CD4-positive, alpha-beta T cell treated with Interleukin-6 at 100 ng/mL for 8 hours (primary cell): ENCODE data around the gene NRP1.

Experiments
- DNase-seq: peaks from one replicate; pipeline ENCODE4 v3.0.0-alpha.2; 2020; ENCODE audit warnings: mixed read lengths, low spot score

The NRP1 gene

DNA sequence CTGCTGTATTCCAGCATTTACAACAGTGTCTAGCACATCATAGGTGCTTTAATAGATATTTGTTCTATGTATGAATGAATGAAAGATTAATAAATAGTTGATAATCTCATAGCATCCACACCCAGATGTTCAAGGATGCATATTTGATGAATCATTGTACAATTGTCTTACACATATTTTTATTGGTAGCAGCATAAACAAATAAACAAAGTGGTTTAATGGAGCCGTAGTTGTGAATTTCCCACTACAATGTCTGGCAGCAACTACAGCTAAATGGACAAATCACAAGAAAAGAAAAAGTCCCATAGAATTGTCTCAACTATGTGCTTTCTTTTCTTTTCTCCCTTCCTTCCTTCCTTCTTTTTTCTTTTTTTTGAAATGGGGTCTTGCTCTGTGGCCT lies 150.8 kb downstream of the NRP1 start:
- DNase-seq, result no peak

- no peak for DNase-seq
Observed at GRCh38 chr10:33180921-33181320, 153.5 kb downstream of the NRP1 start.

- no peak for DNase-seq
Observed at GRCh38 chr10:33180390-33180789, 154.1 kb downstream of the NRP1 start.

DNA sequence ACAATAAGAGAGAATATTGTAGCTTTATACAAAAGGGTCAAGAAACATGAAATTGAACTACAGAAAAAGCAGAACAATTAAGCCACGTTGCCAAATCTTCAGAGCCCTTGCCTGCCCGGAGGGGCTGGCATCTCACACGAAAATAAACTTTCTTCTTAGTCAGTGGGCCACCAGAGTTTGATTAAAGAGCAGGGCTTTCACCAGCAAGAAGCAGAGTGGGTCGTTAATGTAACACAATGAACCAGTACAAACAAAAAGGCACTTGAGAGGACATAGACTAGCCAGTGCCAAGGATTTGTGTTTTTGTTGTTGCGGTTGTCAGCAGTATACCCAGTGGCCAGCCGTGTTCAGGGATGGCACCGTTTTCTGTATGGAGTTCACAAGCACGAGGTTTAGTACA lies 155.4 kb downstream of the NRP1 start:
- no peak for DNase-seq

- no peak for DNase-seq
Observed at GRCh38 chr10:33178026-33178755, 156.3 kb downstream of the NRP1 start.

DNA sequence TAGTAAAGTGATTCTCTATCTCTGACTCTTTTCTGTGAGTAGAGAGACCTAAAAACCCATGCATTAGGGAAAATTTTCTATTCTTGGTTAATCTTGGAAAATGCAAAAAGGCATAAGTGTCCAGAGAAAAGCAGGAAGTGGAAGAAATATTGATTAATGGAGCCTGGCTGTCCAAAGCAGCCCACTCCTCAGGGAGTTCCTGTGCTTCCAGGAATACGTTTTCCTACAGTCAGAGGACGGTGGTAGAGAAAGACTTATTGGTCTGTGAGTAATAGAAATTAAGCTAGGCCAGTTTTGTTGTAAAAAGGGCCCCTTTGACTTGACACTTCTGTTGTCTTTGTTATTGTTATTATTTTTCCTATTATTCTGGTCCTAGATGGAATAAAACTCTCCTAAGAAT lies 157.8 kb downstream of the NRP1 start:
- DNase-seq, result no peak

DNA sequence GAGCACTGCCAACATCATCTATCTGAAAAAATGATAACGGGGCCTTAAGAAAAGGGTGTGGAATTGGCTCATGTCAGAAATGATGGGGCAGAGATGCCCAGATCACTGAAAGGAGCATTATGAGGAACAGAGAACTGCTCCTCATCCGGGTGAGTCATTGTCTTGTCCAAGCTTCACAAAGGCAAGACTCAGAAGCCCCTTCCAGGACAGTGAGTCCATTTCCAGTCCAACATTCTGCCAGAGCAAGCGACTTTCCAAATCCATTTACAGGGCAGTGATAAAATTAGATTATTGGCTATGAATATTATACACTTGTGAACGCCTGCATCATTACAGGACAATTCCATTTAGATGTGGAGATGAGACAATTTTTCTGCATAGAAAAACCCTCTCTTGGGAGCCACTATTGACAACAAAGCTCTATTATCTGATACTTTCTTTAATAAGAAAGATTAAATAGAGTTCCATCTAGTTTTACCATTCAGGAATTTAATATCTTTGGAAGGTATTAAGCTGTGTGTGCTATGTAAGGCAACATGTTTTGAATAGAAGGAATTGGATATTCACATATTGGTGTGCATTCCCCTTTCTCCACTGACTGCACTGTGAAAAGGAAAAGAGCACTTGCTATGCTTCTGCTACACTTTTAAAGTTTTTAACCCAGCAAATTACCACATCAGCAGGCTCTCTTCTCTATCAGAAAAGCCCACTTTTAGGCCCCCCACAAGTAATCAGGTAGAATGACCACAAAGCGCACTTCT lies 159.6 kb downstream of the NRP1 start:
- no peak for DNase-seq

DNA sequence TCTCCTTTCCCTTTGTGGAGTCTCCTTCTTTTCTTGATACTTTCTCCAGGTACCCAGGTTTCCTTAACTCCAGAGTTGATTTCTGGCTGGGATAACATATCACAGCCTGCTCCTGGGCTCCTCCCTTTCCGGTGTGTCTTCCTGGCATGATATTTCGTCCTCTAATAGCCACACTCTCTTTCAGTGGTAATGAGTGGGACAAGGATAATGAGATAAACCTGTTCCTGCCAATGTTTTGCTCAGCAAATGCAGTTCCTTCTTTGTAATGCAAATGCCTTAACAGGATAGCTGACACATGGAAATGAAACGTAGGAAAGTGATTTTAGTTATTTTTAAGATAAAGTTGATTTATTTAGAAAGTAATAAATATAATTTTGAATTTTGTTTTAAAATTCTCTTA lies 168.6 kb downstream of the NRP1 start:
- DNase-seq, result no peak

DNA sequence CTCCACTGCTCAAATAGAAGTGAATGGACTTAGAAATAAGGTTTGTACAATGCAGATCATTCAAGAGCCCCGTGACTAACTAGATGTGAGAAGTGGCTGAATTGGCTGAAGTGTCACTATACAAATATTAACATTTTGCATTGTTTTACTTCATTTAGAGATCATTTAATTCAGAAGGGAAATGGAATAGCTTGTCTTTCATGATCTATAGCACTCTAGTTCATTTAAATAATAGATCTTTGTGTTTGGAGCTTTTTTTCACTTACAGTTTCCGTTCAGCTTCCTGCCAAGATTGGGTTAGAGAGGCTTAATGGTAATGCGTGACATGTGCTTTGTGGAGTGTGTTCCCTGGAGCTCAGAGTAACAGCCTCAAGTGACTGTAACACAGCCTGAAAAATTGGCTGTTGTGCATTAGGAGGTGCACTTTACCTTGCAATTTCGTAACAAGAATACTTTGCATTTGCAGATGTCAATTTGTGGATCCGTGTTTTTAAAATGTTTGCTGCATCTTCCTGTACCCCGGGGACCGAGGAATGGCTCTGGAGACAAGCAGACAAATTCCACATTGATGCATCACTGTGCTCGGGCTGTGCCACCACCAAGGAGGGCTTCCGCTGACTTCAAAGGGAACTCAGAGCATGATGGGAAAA lies 170.3 kb downstream of the NRP1 start:
- DNase-seq, result no peak

GRCh38 chr10:33162248-33162575 lies 172.3 kb downstream of the NRP1 start:
- no peak for DNase-seq

DNA sequence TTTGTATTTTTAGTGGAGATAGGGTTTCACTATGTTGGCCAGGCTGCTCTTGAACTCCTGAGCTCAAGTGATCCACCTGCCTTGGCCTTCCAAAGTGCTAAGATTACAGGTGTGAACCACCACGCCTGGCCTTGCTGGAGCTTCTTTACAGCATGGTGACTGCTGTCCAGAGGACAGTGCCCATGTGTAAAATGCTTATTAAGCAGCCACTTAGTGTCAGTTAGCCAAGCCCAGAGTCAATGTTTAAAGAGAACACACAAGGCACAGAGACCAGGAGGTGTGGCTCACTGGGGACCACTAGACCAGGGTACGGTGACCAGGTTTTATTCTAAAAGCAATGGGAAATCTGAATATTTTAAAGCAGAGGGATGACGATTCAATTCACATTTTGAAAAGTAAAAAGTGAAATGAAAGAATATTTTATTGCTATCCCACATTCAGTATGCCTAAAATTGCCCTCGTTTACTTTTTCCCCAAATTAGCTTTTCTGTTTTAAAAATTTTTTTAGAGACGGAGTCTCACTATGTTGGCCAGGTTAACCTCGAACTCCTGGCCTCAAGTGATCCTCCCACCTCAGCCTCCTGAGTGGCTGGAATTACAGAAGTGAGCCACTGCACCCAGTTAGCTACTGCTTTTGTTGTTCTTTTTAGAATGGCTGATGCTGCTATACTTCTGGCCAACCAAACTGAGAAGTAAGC lies 172.8 kb downstream of the NRP1 start:
- DNase-seq, result no peak

GRCh38 chr10:33160151-33160550 lies 174.3 kb downstream of the NRP1 start:
- DNase-seq, result no peak

DNA sequence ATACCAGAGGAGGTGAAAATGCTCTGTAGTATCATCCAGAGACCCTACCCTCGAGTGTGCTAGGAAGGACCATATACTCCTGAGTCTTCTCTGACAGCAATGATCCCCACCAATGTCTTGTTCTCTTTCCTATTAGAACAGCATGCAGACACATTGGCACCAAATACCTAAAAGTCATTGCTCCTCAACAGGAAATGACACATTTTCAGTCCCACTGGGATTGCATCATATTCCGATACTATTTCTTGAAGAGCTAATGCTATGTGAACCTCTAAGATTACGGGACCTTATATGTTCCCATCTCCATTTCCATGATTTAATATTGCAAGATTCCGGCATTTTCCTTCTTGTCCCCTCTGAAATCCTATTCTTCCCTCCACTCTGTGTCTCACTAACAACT lies 177.4 kb downstream of the NRP1 start:
- DNase-seq, result no peak

- DNase-seq, result peak; percentile 70
Observed at GRCh38 chr10:33155720-33156638, 178.5 kb downstream of the NRP1 start.

- no peak for DNase-seq
Observed at GRCh38 chr10:33154590-33154989, 179.9 kb downstream of the NRP1 start.

DNA sequence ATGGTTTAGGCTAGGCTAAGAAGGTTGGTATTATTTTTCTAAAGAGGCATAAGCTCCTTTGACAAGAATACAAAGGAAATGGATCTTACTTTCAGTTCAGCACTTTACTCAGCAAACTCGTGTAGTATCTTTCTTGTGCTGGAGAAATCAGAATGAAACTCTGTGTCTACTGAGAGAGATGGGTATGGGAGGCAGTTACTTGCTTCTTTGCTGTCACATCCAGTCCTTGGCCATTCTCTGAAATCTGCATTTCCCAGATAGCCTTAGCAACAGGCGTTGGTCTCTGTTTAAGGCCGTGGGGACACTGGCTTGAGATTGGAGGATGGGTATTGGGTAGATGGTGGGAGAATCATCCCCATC lies 180.5 kb downstream of the NRP1 start:
- DNase-seq, result no peak

- DNase-seq, result no peak
Observed at GRCh38 chr10:33153251-33153967, 181.1 kb downstream of the NRP1 start.

- no peak for DNase-seq
Observed at GRCh38 chr10:33152750-33153149, 181.7 kb downstream of the NRP1 start.

DNA sequence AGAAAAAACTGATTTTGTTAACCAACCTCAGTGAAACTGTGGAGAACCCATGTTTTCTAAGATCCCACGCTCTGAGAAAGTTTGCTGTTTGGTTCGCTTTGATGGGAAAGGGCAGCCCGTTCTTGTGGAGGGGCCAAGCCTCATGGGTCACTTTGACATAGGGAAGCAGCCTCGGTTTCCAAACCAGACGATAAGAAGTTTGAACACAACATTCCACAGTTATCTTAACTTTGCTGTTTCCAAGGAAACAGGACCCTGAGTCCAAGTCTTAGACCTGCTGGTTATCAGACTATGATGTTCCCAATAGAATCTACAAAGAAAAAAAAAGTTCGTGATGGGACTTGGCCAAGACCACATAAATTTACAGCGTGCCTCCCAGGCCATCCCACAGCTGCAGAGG lies 182.3 kb downstream of the NRP1 start:
- no peak for DNase-seq

DNA sequence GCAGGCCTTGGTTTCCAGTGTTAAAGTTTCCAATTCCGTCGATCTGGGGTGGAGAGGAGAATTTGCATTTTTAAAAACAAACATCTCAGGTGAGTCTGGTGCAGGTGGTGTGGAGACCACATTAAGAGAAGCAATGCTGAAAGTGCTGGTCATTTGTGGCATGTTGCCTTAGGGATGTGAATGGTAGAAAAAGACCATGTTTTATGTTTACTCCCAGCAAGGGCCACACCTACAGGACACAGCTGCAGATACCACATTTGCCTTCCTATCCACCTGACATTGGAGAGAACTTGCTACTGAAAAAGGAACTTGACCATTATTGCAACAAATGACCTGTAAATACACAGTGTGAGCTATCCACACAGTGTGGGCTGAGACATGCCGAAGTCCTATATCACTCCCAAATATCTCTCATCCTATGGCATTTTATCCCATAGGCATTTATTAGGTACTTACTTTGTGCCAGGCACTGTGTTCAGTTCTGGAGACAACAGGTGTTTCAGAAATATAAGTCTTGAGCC lies 183.1 kb downstream of the NRP1 start:
- no peak for DNase-seq

- DNase-seq, result peak; percentile 48
Observed at GRCh38 chr10:33150889-33151288, 183.6 kb downstream of the NRP1 start.
